CD14-positive monocyte (primary cell): Measurements from ENCODE around the gene ATP5MK. TPM values are rescaled to one million over a fixed set of nuclear protein-coding genes. Genes with fewer than 3 reads are reported as not detected.

ENCODE experiments used
- DNase-seq, 3 donors: peaks; one replicate each; pipeline ENCODE4 v3.0.0-alpha.2; 2011 to 2022
- H2AFZ ChIP-seq: 2 replicates; pipeline ENCODE4 v1.6.0; 2012; ENCODE audit warnings: mild to moderate bottlenecking, low read depth, low read length, inconsistent platforms; ENCODE audit not compliant: insufficient read depth, poor library complexity, severe bottlenecking
- H3K27ac ChIP-seq, 2 donors: 1 replicate in 1 of 2; 2 replicates in 1 of 2; pipeline ENCODE4 v1.5.1; 2012 to 2013; ENCODE audit warnings: low read length in 2 of 2, control low read depth in 1 of 2, inconsistent platforms in 1 of 2, low read depth in 1 of 2, mild to moderate bottlenecking in 1 of 2
- H3K27me3 ChIP-seq, 2 donors: one replicate each; pipeline versions ENCODE4 v1.6.0 to v1.6.1; 2011 to 2013; ENCODE audit warnings: low read length in 2 of 2; ENCODE audit not compliant: control insufficient read depth in 2 of 2, insufficient read depth in 2 of 2
- H3K36me3 ChIP-seq, 2 donors: replicated peaks in 1 of 2; 1 replicate in 1 of 2; 2 replicates in 1 of 2; pipeline versions ENCODE4 v1.5.1 to v1.6.1; 2012 to 2013; ENCODE audit warnings: low read length in 2 of 2, control low read depth in 1 of 2, inconsistent platforms in 1 of 2, mild to moderate bottlenecking in 1 of 2; ENCODE audit not compliant: insufficient read depth in 2 of 2, control insufficient read depth in 1 of 2
- H3K4me1 ChIP-seq, 2 donors: 1 replicate in 1 of 2; 2 replicates in 1 of 2; pipeline versions ENCODE4 v1.5.1 to v1.6.1; 2012 to 2013; ENCODE audit warnings: low read length in 2 of 2, control low read depth in 1 of 2, inconsistent platforms in 1 of 2, mild to moderate bottlenecking in 1 of 2, moderate library complexity in 1 of 2; ENCODE audit not compliant: insufficient read depth in 2 of 2, control insufficient read depth in 1 of 2
- H3K4me2 ChIP-seq: replicated peaks from 2 replicates; pipeline ENCODE3; 2012; ENCODE audit warnings: low read length, moderate library complexity, mild to moderate bottlenecking; ENCODE audit not compliant: poor library complexity, severe bottlenecking; ENCODE audit errors: extremely low read depth
- H3K4me3 ChIP-seq, 3 experiments: fragments of 200-600 bp in 1 of 3; sonication (generic) in 1 of 3; replicated peaks in 1 of 3; 1 replicate in 2 of 3; 2 replicates in 1 of 3; pipeline ENCODE4 v1.5.1; 2011 to 2013; ENCODE audit warnings: low read length in 3 of 3, mild to moderate bottlenecking in 3 of 3, control low read depth in 2 of 3, low read depth in 2 of 3, inconsistent platforms in 1 of 3, moderate library complexity in 1 of 3
- H3K79me2 ChIP-seq: 2 replicates; pipeline ENCODE4 v1.6.0; 2012; ENCODE audit warnings: mild to moderate bottlenecking, control low read depth, inconsistent platforms, low read length, moderate library complexity; ENCODE audit not compliant: insufficient read depth
- H3K9ac ChIP-seq: 2 replicates; pipeline ENCODE4 v1.6.0; 2017; ENCODE audit warnings: low read length, mild to moderate bottlenecking; ENCODE audit not compliant: insufficient read depth, poor library complexity, severe bottlenecking
- H3K9me3 ChIP-seq, 2 donors: replicated peaks in 1 of 2; 1 replicate in 1 of 2; 2 replicates in 1 of 2; pipeline versions ENCODE4 v1.5.1 to v1.6.1; 2012 to 2013; ENCODE audit warnings: low read length in 2 of 2, control low read depth in 1 of 2; ENCODE audit not compliant: control insufficient read depth in 1 of 2, insufficient read depth in 1 of 2
- H4K20me1 ChIP-seq: 2 replicates; pipeline ENCODE4 v1.6.0; 2012; ENCODE audit warnings: mild to moderate bottlenecking, low read length, control low read depth, moderate library complexity; ENCODE audit not compliant: insufficient read depth
- H3K27ac Mint-ChIP-seq, 7 donors: one replicate each; pipeline ENCODE4 v1.8.0; 2020; ENCODE audit warnings: mild to moderate bottlenecking in 7 of 7, mixed read lengths in 7 of 7, moderate library complexity in 6 of 7, inconsistent platforms in 2 of 7
- H3K27me3 Mint-ChIP-seq, 3 donors: one replicate each; pipeline ENCODE4 v1.8.0; 2021 to 2022; ENCODE audit warnings: low read depth in 3 of 3, mild to moderate bottlenecking in 3 of 3, mixed read lengths in 3 of 3, moderate library complexity in 3 of 3, inconsistent platforms in 1 of 3
- H3K36me3 Mint-ChIP-seq, 2 donors: one replicate each; pipeline ENCODE4 v1.8.0; 2020; ENCODE audit warnings: mixed read lengths in 2 of 2, inconsistent platforms in 1 of 2, mild to moderate bottlenecking in 1 of 2
- H3K4me1 Mint-ChIP-seq: one replicate; pipeline ENCODE4 v1.8.0; 2020; ENCODE audit warnings: mild to moderate bottlenecking, mixed read lengths
- H3K4me3 Mint-ChIP-seq, 2 donors: one replicate each; pipeline ENCODE4 v1.8.0; 2020; ENCODE audit warnings: mild to moderate bottlenecking in 2 of 2, mixed read lengths in 2 of 2, moderate library complexity in 1 of 2
- H3K9me3 Mint-ChIP-seq, 7 donors: one replicate each; pipeline ENCODE4 v1.8.0; 2020 to 2022; ENCODE audit warnings: mixed read lengths in 7 of 7, mild to moderate bottlenecking in 6 of 7, moderate library complexity in 6 of 7, inconsistent platforms in 2 of 7
- WGBS: methylation state at CpG from one replicate; pipeline ENCODE4 v1.1.5; 2013; ENCODE audit warnings: missing lambda C conversion rate; ENCODE audit not compliant: insufficient coverage; 5-methylcytosine and 5-hydroxymethylcytosine counted together
- intact Hi-C, 2 donors: fragments of 100-400 bp; cut with micrococcal nuclease; formaldehyde crosslinking; loops; one replicate each; pipeline versions ENCODE4 v1.15.0 to v1.15.1; 2023
- polyA plus RNA-seq, 3 donors: library from polyadenylated mRNA; depleted of rRNA in 1 of 3; unstranded in 2 of 3; stranded (reverse) in 1 of 3; fragments of 300-500 nt in 2 of 3; fragments of >200 nt in 1 of 3; fragmentation: Illumina TruSeq in 2 of 3; gene quantifications; 1 replicate in 2 of 3; 2 replicates in 1 of 3; pipeline ENCODE4 v1.2.3, GENCODE V29; 2012 to 2021
- TF ChIP-seq, protein P1 (sequence below): fragments of 200-600 bp; IDR thresholded peaks from one replicate; pipeline ENCODE4 v1.8.0; 2022; ENCODE audit warnings: antibody characterized with exemption, mild to moderate bottlenecking

ATP5MK gene
- polyA plus RNA-seq, 3 donors = 285 to 531 (median 529) TPM

DNA sequence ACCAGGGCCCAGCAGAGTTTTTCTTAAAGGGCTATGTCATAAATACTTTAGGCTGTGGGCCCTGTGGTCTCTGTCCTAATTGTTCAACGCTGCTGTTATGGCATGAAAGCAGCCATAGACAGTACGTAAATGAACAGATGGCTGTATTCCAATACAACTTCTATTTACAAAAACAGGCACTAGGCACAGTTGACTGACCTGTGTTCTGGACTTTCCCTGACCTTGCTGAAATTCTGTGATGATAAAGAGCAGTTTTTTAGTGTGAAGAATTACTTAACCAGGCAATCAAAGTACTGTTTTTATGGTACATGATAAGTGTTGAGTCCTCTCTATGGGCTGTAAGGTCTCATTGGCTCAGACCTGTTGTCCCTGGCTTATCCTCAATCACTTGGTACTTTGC is 17.3 kb upstream of the ATP5MK start:
- peaks cover 77 to 94% of the 10 kb centered on the region in 2 donors for H3K36me3 Mint-ChIP-seq
- no peaks in the 10 kb centered on the region for H3K79me2 ChIP-seq
- H3K9ac ChIP-seq = no peak overlapping the region
- H3K4me1 Mint-ChIP-seq = no peaks in the 10 kb centered on the region
- no peaks in the 10 kb centered on the region for H3K27me3 Mint-ChIP-seq
- DNase-seq = no peak
- H3K36me3 ChIP-seq = peaks cover 84 to 99% of the 10 kb centered on the region in 2 donors
- no peak overlapping the region for H3K4me2 ChIP-seq
- no peaks in the 10 kb centered on the region for H3K9me3 ChIP-seq
- no peaks in the 10 kb centered on the region for H3K9me3 Mint-ChIP-seq
- no peaks in the 10 kb centered on the region for H4K20me1 ChIP-seq
- no peak overlapping the region for H3K4me3 Mint-ChIP-seq
- no peak overlapping the region for H3K27ac ChIP-seq
- H3K4me1 ChIP-seq = no peaks in the 10 kb centered on the region
- intact Hi-C loops = no loop called here
- TF ChIP-seq, protein P1, sequence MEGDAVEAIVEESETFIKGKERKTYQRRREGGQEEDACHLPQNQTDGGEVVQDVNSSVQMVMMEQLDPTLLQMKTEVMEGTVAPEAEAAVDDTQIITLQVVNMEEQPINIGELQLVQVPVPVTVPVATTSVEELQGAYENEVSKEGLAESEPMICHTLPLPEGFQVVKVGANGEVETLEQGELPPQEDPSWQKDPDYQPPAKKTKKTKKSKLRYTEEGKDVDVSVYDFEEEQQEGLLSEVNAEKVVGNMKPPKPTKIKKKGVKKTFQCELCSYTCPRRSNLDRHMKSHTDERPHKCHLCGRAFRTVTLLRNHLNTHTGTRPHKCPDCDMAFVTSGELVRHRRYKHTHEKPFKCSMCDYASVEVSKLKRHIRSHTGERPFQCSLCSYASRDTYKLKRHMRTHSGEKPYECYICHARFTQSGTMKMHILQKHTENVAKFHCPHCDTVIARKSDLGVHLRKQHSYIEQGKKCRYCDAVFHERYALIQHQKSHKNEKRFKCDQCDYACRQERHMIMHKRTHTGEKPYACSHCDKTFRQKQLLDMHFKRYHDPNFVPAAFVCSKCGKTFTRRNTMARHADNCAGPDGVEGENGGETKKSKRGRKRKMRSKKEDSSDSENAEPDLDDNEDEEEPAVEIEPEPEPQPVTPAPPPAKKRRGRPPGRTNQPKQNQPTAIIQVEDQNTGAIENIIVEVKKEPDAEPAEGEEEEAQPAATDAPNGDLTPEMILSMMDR = no peak
- no CpG with 5 or more reads among the region's 2 CpGs for WGBS
- H3K27me3 ChIP-seq = no peaks in the 10 kb centered on the region
- no peak overlapping the region for H3K27ac Mint-ChIP-seq
- no peak overlapping the region for H3K4me3 ChIP-seq
- H2AFZ ChIP-seq = no peak overlapping the region

- no peaks in the 10 kb centered on the region for H3K9me3 ChIP-seq
- H3K27ac ChIP-seq = peak overlapping the region in 1 of 2 donors; percentile 85
- peaks cover 27 to 51% of the 10 kb centered on the region in 2 donors for H3K36me3 ChIP-seq
- Mint-ChIP-seq H3K4me3 (peak overlapping the region; percentile 92 to 95), H3K9me3 (no peaks in the 10 kb centered on the region), H3K27me3 (no peaks in the 10 kb centered on the region), H3K4me1 (peaks cover 40% of the 10 kb centered on the region), H3K36me3 (peaks cover 34 to 47% of the 10 kb centered on the region in 2 donors), H3K27ac (peak overlapping the region in 6 of 7 donors; percentile 88 to 96 (median 92))
- TF ChIP-seq, protein P1 = no peak
- peak overlapping the region; percentile 68 to 88 (median 78) for H3K4me3 ChIP-seq
- H3K4me1 ChIP-seq = peaks cover 26 to 40% of the 10 kb centered on the region in 2 donors
- no peak overlapping the region for H3K9ac ChIP-seq
- H2AFZ ChIP-seq = peak overlapping the region; percentile 94
- 86% methylated on average over 15 of the region's 19 CpGs for WGBS
- peak overlapping the region; percentile 89 for H3K4me2 ChIP-seq
- DNase-seq = no peak
- intact Hi-C loops = loop anchor here in 1 of 2 donors (2.0 to 10.0 kb wide), 2 partner anchors 29 to 653 kb away; partner anchors contain the start of gene WBP1L
- no peaks in the 10 kb centered on the region for H3K27me3 ChIP-seq
- peaks cover 54% of the 10 kb centered on the region for H3K79me2 ChIP-seq
- peaks cover 9% of the 10 kb centered on the region for H4K20me1 ChIP-seq
These were observed 1.0 kb upstream of the ATP5MK start for GRCh38 chr10:103397191-103397825.
